BJ (cell line): Measurements from ENCODE around the gene SMCO4. TPM values are rescaled to one million over a fixed set of nuclear protein-coding genes. Genes with fewer than 3 reads are reported as not detected.
A peak's percentile ranks its signal among the peaks of the same experiment; 100 is the strongest.

Source experiments
- CTCF ChIA-PET: fragments of 350-600 bp; formaldehyde crosslinking; extraction: SDS; loops from one replicate; lab custom pipeline; 2021; ENCODE audit warnings: antibody characterized with exemption, inconsistent platforms; lab: Yijun Ruan, JAX
- POLR2A ChIA-PET: fragments of 300-600 bp; sonication (Branson Sonifier 250); formaldehyde crosslinking; extraction: SDS; loops from one replicate; lab custom pipeline; 2021; ENCODE audit warnings: antibody characterized with exemption; lab: Charles Lee
- DNase-seq: peaks from one replicate; pipeline ENCODE4 v3.0.0-alpha.2; 2011; ENCODE audit warnings: low read depth
- H3K27me3 ChIP-seq: 2 replicates; pipeline ENCODE4 v1.6.0; 2011; ENCODE audit warnings: low read length; ENCODE audit not compliant: control insufficient read depth, insufficient read depth
- H3K36me3 ChIP-seq: 2 replicates; pipeline ENCODE4 v1.5.1; 2011; ENCODE audit warnings: low read length; ENCODE audit not compliant: control insufficient read depth, insufficient read depth
- H3K4me3 ChIP-seq: 2 replicates; pipeline ENCODE4 v1.5.1; 2011; ENCODE audit warnings: low read depth, mild to moderate bottlenecking, control low read depth, low read length
- CTCF ChIP-seq: IDR thresholded peaks from 2 replicates; pipeline ENCODE4 v1.5.1; 2011; ENCODE audit warnings: low read depth, mild to moderate bottlenecking, control low read depth, inconsistent platforms, low read length, moderate library complexity; ENCODE audit not compliant: insufficient read depth
- polyA plus RNA-seq: library from polyadenylated mRNA; depleted of rRNA; stranded (reverse); fragments of >200 nt; gene quantifications from 2 replicates; pipeline ENCODE4 v1.2.3, GENCODE V29; 2011

The SMCO4 gene
- polyA plus RNA-seq, 1 experiment: 12.8 TPM

- Histone ChIP-seq H3K27me3 (peaks cover 1% of the 10 kb centered on the region; the same call in 1 of the 2 replicates), H3K36me3 (no peaks in the 10 kb centered on the region), H3K4me3 (no peak overlapping the region)
- ChIA-PET CTCF (interaction anchor here (0.6 to 0.7 kb wide), 2 partner anchors 8 to 336 kb away, joined by 3 read pairs; no protein-coding TSS in a partner anchor), POLR2A (no interaction called here)
- no peak for TF ChIP-seq CTCF
- DNase-seq: peak; percentile 20
Measured at GRCh38 chr11:93570759-93571413, 27.7 kb upstream of the SMCO4 start.

- POLR2A ChIA-PET: no interaction called here
- CTCF ChIA-PET: interaction anchor here (0.7 to 1.3 kb wide), 2 partner anchors 27 to 1441 kb away, joined by 3 read pairs; no protein-coding TSS in a partner anchor
- Histone ChIP-seq H3K36me3 (no peaks in the 10 kb centered on the region), H3K27me3 (peaks cover 4% of the 10 kb centered on the region; the same call in 1 of the 2 replicates), H3K4me3 (no peak overlapping the region)
- no peak for DNase-seq
- TF ChIP-seq CTCF: no peak
Measured at GRCh38 chr11:93569496-93569895, 26.3 kb upstream of the SMCO4 start.

GRCh38 chr11:93568726-93569125 is 25.5 kb upstream of the SMCO4 start:
- Histone ChIP-seq H3K27me3 (peaks cover 4% of the 10 kb centered on the region; the same call in 1 of the 2 replicates), H3K4me3 (no peak overlapping the region), H3K36me3 (no peaks in the 10 kb centered on the region)
- no peak for TF ChIP-seq CTCF
- POLR2A ChIA-PET: no interaction called here
- CTCF ChIA-PET: interaction anchor here (1.3 kb wide), 1 partner anchor 26 kb away, joined by 3 read pairs; no protein-coding TSS in a partner anchor
- no peak for DNase-seq

GRCh38 chr11:93567401-93567895 is 24.3 kb upstream of the SMCO4 start:
- no peak for DNase-seq
- CTCF ChIA-PET: interaction anchor here (0.7 to 1.0 kb wide), 2 partner anchors 25 to 329 kb away, joined by 3 read pairs; no protein-coding TSS in a partner anchor
- Histone ChIP-seq H3K27me3 (peaks cover 4% of the 10 kb centered on the region; the same call in 1 of the 2 replicates), H3K4me3 (no peak overlapping the region), H3K36me3 (no peaks in the 10 kb centered on the region)
- POLR2A ChIA-PET: no interaction called here
- TF ChIP-seq CTCF: no peak

GRCh38 chr11:93564895-93565294 is 21.7 kb upstream of the SMCO4 start:
- H3K4me3 ChIP-seq: no peak overlapping the region
- ChIA-PET CTCF (interaction anchor here (1.1 kb wide), 2 partner anchors 14 to 329 kb away, joined by 3 read pairs; no protein-coding TSS in a partner anchor), POLR2A (no interaction called here)
- TF ChIP-seq CTCF: no peak
- no peaks in the 10 kb centered on the region for H3K36me3 ChIP-seq
- no peak for DNase-seq
- H3K27me3 ChIP-seq: peaks cover 4% of the 10 kb centered on the region; the same call in 1 of the 2 replicates
